Mesendoderm (in vitro differentiated cells): ENCODE data around the gene KANSL1L.
A peak's percentile ranks its signal among the peaks of the same experiment; 100 is the strongest.

Experiments
- DNase-seq: peaks from one replicate; pipeline ENCODE4 v3.0.0; 2013
- H2AK5ac ChIP-seq: 2 replicates; pipeline ENCODE4 v1.6.1; 2013; ENCODE audit warnings: low read length, inconsistent platforms
- H2BK120ac ChIP-seq: 2 replicates; pipeline ENCODE4 v1.6.1; 2013; ENCODE audit warnings: low read depth, mild to moderate bottlenecking, low read length, moderate library complexity, mixed read lengths
- H2BK15ac ChIP-seq: replicated peaks from 2 replicates; pipeline ENCODE4 v1.6.1; 2013; ENCODE audit warnings: low read depth, mild to moderate bottlenecking, moderate library complexity
- H2BK5ac ChIP-seq: 2 replicates; pipeline ENCODE4 v1.6.1; 2013; ENCODE audit warnings: low read length, inconsistent platforms
- H3K18ac ChIP-seq: 2 replicates; pipeline ENCODE4 v1.6.1; 2013; ENCODE audit warnings: mild to moderate bottlenecking, low read length, mixed read lengths
- H3K23ac ChIP-seq: one replicate; pipeline ENCODE4 v1.6.1; 2013; ENCODE audit warnings: low read length
- H3K27ac ChIP-seq: 2 replicates; pipeline ENCODE4 v1.5.1; 2013; ENCODE audit warnings: low read depth, mild to moderate bottlenecking, inconsistent platforms, low read length, moderate library complexity
- H3K27me3 ChIP-seq: 2 replicates; pipeline ENCODE4 v1.6.1; 2013; ENCODE audit warnings: low read length, control low read depth, mild to moderate bottlenecking, inconsistent platforms; ENCODE audit not compliant: insufficient read depth, poor library complexity
- H3K36me3 ChIP-seq: 2 replicates; pipeline ENCODE4 v1.6.1; 2013; ENCODE audit warnings: low read length, inconsistent platforms; ENCODE audit not compliant: control insufficient read depth, insufficient read depth
- H3K4ac ChIP-seq: one replicate; pipeline ENCODE4 v1.6.1; 2013; ENCODE audit warnings: low read depth, mild to moderate bottlenecking, low read length, moderate library complexity
- H3K4me1 ChIP-seq: 2 replicates; pipeline ENCODE4 v1.6.1; 2013; ENCODE audit warnings: low read depth, low read length, inconsistent platforms; ENCODE audit not compliant: control insufficient read depth
- H3K4me2 ChIP-seq: 2 replicates; pipeline ENCODE4 v1.6.1; 2013; ENCODE audit warnings: low read length
- H3K4me3 ChIP-seq: 2 replicates; pipeline ENCODE4 v1.5.1; 2013; ENCODE audit warnings: mild to moderate bottlenecking, low read length
- H3K56ac ChIP-seq: one replicate; pipeline ENCODE4 v1.6.1; 2013; ENCODE audit warnings: low read length
- H3K79me1 ChIP-seq: 2 replicates; pipeline ENCODE4 v1.6.1; 2013; ENCODE audit warnings: low read length, inconsistent platforms
- H3K79me2 ChIP-seq: 2 replicates; pipeline ENCODE4 v1.6.1; 2013; ENCODE audit warnings: mild to moderate bottlenecking, low read length; ENCODE audit not compliant: control insufficient read depth, insufficient read depth
- H3K9ac ChIP-seq: 2 replicates; pipeline ENCODE4 v1.6.1; 2013; ENCODE audit warnings: low read length, inconsistent platforms
- H4K5ac ChIP-seq: one replicate; pipeline ENCODE4 v1.6.1; 2013; ENCODE audit warnings: low read length
- H4K8ac ChIP-seq: one replicate; pipeline ENCODE4 v1.6.1; 2013; ENCODE audit warnings: low read depth, mild to moderate bottlenecking, control low read depth, low read length, moderate library complexity
- WGBS: extraction: QIAGEN DNeasy Blood & Tissue Kit; methylation state at CpG from one replicate; pipeline ENCODE4 v1.1.7; 2013; ENCODE audit warnings: low lambda C conversion rate, missing lambda C conversion rate; ENCODE audit not compliant: insufficient coverage; ENCODE audit errors: extremely low coverage; 5-methylcytosine and 5-hydroxymethylcytosine counted together

KANSL1L gene

DNA sequence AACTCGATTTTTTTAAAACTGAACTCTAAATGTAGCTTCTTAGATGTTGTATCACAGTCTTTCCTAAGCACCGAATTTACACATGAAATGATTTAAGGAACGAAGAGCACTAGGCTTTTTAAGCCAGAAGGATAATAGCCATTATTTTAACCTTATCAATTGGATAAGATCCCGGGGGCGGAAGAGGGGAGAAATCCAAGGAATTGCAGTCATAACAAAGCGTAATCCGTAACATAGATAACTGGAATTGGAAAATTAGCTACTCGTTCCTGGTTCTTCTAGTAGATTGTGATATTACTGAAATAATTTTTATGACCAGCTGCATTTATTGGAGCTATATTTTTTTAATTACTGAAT, 988 bp upstream of the KANSL1L start:
- no peak overlapping the region for H2BK120ac ChIP-seq
- H2AK5ac ChIP-seq = no peak overlapping the region
- no peak overlapping the region for H2BK15ac ChIP-seq
- no CpG with 5 or more reads among the region's 8 CpGs for WGBS
- H4K5ac ChIP-seq = no peak overlapping the region
- no peaks in the 10 kb centered on the region for H3K27me3 ChIP-seq
- H3K56ac ChIP-seq = peak overlapping the region; percentile 84
- H3K27ac ChIP-seq = peak overlapping the region; percentile 97
- DNase-seq = no peak
- H3K79me2 ChIP-seq = no peaks in the 10 kb centered on the region
- H3K9ac ChIP-seq = peak overlapping the region; percentile 78
- H3K4me2 ChIP-seq = peak overlapping the region; percentile 85
- H4K8ac ChIP-seq = no peak overlapping the region
- H3K18ac ChIP-seq = peak overlapping the region; percentile 95
- no peak overlapping the region for H2BK5ac ChIP-seq
- no peaks in the 10 kb centered on the region for H3K36me3 ChIP-seq
- no peaks in the 10 kb centered on the region for H3K4me1 ChIP-seq
- peak overlapping the region; percentile 55 for H3K4me3 ChIP-seq
- no peaks in the 10 kb centered on the region for H3K79me1 ChIP-seq
- no peak overlapping the region for H3K4ac ChIP-seq
- H3K23ac ChIP-seq = no peak overlapping the region

DNA sequence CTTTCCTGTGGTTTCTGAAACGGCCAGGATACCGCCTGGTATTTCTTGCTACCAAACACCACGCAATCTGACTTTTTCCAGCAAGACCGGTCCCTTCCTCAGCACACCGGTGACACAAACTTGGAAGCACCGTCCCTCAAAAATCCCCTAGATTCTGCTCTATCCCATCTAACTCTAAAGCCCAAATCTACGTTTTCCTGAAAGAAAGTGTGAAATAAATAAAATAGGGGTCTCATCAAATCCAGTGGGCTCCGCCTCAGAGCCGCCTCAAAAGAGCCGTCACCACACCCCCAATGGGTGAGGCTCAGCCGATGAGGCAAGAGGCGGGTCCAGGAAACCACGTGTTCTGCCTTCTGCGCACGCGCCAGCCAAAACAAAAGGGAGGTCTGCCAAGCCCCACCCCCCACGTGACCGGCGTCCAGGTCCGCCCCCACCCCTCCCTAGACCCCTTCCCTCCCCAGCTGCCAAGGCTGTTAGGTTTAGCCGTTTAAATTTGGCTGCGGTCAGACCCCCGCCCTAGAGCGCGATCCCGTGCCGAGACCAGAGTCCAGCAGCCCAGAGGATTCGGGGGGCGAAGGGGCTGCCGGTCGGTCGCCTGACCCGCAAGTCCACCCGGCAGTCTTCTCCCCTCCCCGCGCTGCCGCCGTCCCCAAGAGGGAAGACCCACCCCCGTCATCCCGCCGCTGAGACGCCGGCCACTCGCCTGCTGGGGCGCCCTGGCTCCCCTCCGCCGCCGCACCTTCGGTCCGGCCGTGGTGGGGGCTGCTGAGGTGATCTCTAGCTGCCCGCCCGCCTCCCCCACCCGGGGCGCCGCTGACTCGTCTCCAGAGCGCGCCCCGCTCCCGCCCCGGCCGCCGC, 534 bp downstream of the KANSL1L start:
- peak overlapping the region; percentile 78 for H3K9ac ChIP-seq
- no CpG with 5 or more reads among the region's 64 CpGs for WGBS
- H3K4me1 ChIP-seq = no peaks in the 10 kb centered on the region
- no peaks in the 10 kb centered on the region for H3K27me3 ChIP-seq
- H3K79me2 ChIP-seq = no peaks in the 10 kb centered on the region
- DNase-seq = peak; percentile 98
- H2BK120ac ChIP-seq = no peak overlapping the region
- H2AK5ac ChIP-seq = no peak overlapping the region
- H2BK5ac ChIP-seq = no peak overlapping the region
- peak overlapping the region; percentile 90 for H3K27ac ChIP-seq
- H3K4ac ChIP-seq = peak overlapping the region; percentile 46
- no peaks in the 10 kb centered on the region for H3K79me1 ChIP-seq
- H3K56ac ChIP-seq = peak overlapping the region; percentile 86
- no peak overlapping the region for H2BK15ac ChIP-seq
- no peak overlapping the region for H4K5ac ChIP-seq
- H3K4me3 ChIP-seq = peak overlapping the region; percentile 64
- peak overlapping the region; percentile 98 for H3K18ac ChIP-seq
- H4K8ac ChIP-seq = no peak overlapping the region
- no peaks in the 10 kb centered on the region for H3K36me3 ChIP-seq
- H3K23ac ChIP-seq = no peak overlapping the region
- H3K4me2 ChIP-seq = peak overlapping the region; percentile 71

DNA sequence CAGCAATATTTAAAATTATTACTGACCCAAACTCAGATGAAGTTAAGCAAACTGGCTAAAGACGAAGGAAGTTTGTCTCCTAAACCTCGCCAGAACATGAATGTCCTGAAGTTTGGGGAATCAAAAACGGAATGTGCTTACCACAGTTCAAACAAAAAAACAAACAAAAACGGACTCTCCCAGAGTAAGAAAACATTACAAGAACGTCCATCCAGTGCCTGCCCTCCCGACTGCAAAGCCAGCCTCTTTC, 1.1 kb downstream of the KANSL1L start:
- Histone ChIP-seq H3K4me1 (no peaks in the 10 kb centered on the region), H3K27me3 (no peaks in the 10 kb centered on the region), H2BK15ac (no peak overlapping the region), H3K4me3 (peak overlapping the region; percentile 64), H3K18ac (peak overlapping the region; percentile 40), H4K5ac (no peak overlapping the region), H3K79me1 (no peaks in the 10 kb centered on the region), H3K36me3 (no peaks in the 10 kb centered on the region), H3K79me2 (no peaks in the 10 kb centered on the region), H3K4me2 (peak overlapping the region; percentile 71), H3K23ac (no peak overlapping the region), H3K9ac (peak overlapping the region; percentile 66), H4K8ac (no peak overlapping the region), H2AK5ac (no peak overlapping the region), H2BK5ac (no peak overlapping the region), H3K56ac (peak overlapping the region; percentile 78), H2BK120ac (no peak overlapping the region), H3K27ac (peak overlapping the region; percentile 46), H3K4ac (no peak overlapping the region)
- DNase-seq = no peak
- WGBS = no CpG with 5 or more reads among the region's 6 CpGs

DNA sequence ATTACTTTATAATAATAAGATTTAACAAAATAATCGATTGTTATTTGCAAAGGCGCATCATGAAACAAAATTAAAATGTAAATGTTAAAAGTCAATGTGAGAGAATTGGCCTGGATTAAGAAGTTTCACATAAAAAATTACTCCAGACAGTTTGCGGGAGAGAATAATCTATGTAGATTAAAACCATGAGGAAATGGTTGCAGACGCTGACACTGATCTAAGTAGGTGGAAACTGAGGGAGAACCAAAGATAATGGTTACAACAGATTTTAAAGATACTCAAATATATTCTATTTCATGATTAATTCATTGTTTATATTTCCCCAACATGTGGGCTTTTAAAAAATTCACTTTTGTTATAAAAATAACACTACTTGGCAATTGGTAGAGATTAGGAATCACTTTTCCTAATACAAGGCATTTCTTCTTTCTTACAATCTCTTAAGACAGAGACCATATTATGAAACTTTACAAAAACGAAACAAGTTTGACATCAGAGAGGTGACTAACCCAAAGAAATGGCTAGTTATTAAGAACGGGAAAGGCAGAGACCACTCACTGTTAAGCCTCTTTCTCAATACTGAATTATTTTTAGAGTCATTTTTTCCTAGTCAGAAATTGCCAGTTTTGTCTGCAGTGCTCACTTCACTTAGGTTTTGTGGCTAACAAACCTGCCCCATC, 1.6 kb downstream of the KANSL1L start:
- H3K27ac ChIP-seq = peak overlapping the region; percentile 46
- H3K4me2 ChIP-seq = peak overlapping the region; percentile 71
- no peak overlapping the region for H2AK5ac ChIP-seq
- H4K8ac ChIP-seq = no peak overlapping the region
- H3K9ac ChIP-seq = peak overlapping the region; percentile 66
- no peak overlapping the region for H3K23ac ChIP-seq
- DNase-seq = no peak
- H4K5ac ChIP-seq = no peak overlapping the region
- H3K56ac ChIP-seq = peak overlapping the region; percentile 78
- no peak overlapping the region for H2BK15ac ChIP-seq
- no peak overlapping the region for H3K4ac ChIP-seq
- H3K27me3 ChIP-seq = no peaks in the 10 kb centered on the region
- peak overlapping the region; percentile 40 for H3K18ac ChIP-seq
- 100% methylated on average over 2 of the region's 6 CpGs for WGBS
- no peaks in the 10 kb centered on the region for H3K79me2 ChIP-seq
- no peaks in the 10 kb centered on the region for H3K4me1 ChIP-seq
- no peak overlapping the region for H2BK5ac ChIP-seq
- no peaks in the 10 kb centered on the region for H3K36me3 ChIP-seq
- H3K79me1 ChIP-seq = no peaks in the 10 kb centered on the region
- peak overlapping the region; percentile 64 for H3K4me3 ChIP-seq
- no peak overlapping the region for H2BK120ac ChIP-seq

DNA sequence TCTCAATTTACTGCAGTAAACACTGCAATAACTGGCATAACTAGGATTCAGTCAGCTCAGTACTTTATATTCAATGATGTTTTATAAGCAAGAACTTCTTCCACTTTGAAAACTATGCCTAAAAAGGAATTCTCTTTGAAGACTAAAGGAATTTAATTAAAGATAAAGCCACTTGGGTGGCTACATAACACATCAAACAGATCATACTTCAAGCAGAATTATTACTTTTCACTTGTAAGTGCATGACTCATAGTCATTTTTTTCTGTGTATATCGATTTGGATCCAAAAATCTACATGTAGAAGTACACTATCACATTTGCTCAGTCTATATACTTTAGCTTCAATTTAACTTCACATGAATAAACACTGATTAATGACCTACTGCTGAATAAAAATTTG, 4.0 kb downstream of the KANSL1L start:
- H3K79me1 ChIP-seq = no peaks in the 10 kb centered on the region
- H2BK120ac ChIP-seq = no peak overlapping the region
- H3K56ac ChIP-seq = no peak overlapping the region
- H2BK15ac ChIP-seq = no peak overlapping the region
- no peak overlapping the region for H3K27ac ChIP-seq
- H3K27me3 ChIP-seq = no peaks in the 10 kb centered on the region
- no peak overlapping the region for H3K18ac ChIP-seq
- H3K4me1 ChIP-seq = no peaks in the 10 kb centered on the region
- H3K23ac ChIP-seq = no peak overlapping the region
- no peak overlapping the region for H3K9ac ChIP-seq
- H3K4ac ChIP-seq = no peak overlapping the region
- DNase-seq = no peak
- no peaks in the 10 kb centered on the region for H3K79me2 ChIP-seq
- no peak overlapping the region for H3K4me2 ChIP-seq
- no peak overlapping the region for H2AK5ac ChIP-seq
- WGBS = no CpG with 5 or more reads among the region's 1 CpG
- no peaks in the 10 kb centered on the region for H3K36me3 ChIP-seq
- no peak overlapping the region for H4K5ac ChIP-seq
- H3K4me3 ChIP-seq = no peak overlapping the region
- no peak overlapping the region for H4K8ac ChIP-seq
- H2BK5ac ChIP-seq = no peak overlapping the region
